Hepatocyte (in vitro differentiated cells): ENCODE data around the gene MTMR3.

Experiments
- CTCF ChIP-seq: fragments of 200-600 bp; sonication (generic); IDR thresholded peaks from 2 replicates; pipeline ENCODE4 v1.5.1; 2016; ENCODE audit warnings: antibody characterized with exemption, mild to moderate bottlenecking; ENCODE audit not compliant: poor library complexity
- EZH2 ChIP-seq: fragments of 200-600 bp; sonication (generic); IDR thresholded peaks from 2 replicates; pipeline ENCODE4 v1.6.1; 2016; ENCODE audit warnings: antibody characterized with exemption, mild to moderate bottlenecking, borderline replicate concordance
- EZH2phosphoT487 ChIP-seq: fragments of 200-600 bp; sonication (generic); IDR thresholded peaks from one replicate; pipeline ENCODE4 v1.6.1; 2018; ENCODE audit warnings: antibody characterized with exemption, mild to moderate bottlenecking, low read depth, moderate library complexity; ENCODE audit not compliant: unreplicated experiment, severe bottlenecking

GRCh38 chr22:30040499-30041260, 157.7 kb downstream of the MTMR3 start:
- TF ChIP-seq CTCF (no peak), EZH2 (no peak), EZH2phosphoT487 (no peak)
